ENCODE measurements around the gene PIK3CG. TPM values are rescaled to one million over a fixed set of nuclear protein-coding genes. Genes with fewer than 3 reads are reported as not detected.
"Not testable (repeated sequence)": the region's sequence is repeated elsewhere in the genome, so short reads cannot be mapped to it uniquely, and the experiment has no call there.

PIK3CG gene
- total and polyA plus RNA-seq, 10 of the 15 experiments (the other 5 are each of a cell fraction or from before 2014, with no cell fraction given): 0.79 to 7.6 (median 5.2) TPM

GRCh38 chr7:106954840-106955239, 89.8 kb downstream of the PIK3CG start:
- intact Hi-C loops (cut with micrococcal nuclease; ENCODE audit: unreplicated experiment) (no loop called here), in situ Hi-C loops (cut with MboI) (loop anchor here (5.0 kb wide), 1 partner anchor 192 kb away; no protein-coding TSS in a partner anchor)
- H3K27ac ChIP-seq (ENCODE audit: control insufficient read depth, insufficient read depth): no peak overlapping the region
- ChIA-PET CTCF (no interaction called here), SMC1A (ENCODE audit: uncharacterized antibody, unreplicated experiment) (no interaction called here), RAD21 (ENCODE audit: unreplicated experiment) (interaction anchor here (0.6 kb wide), 1 partner anchor 220 kb away, joined by 3 read pairs; no protein-coding TSS in a partner anchor), POLR2A (no interaction called here)
- H3K27me3 ChIP-seq (replicated peaks in 1 of 2; ENCODE audit: control insufficient read depth in 2 of 2, insufficient read depth in 2 of 2, low read length in 1 of 2): peaks cover 3 to 5% of the 10 kb centered on the region in 2 experiments; a peak in 1 of 4 replicates
- no peak overlapping the region for H2AFZ ChIP-seq (ENCODE audit: control insufficient read depth, low read depth, low read length)
- no peaks in the 10 kb centered on the region for H4K20me1 ChIP-seq (ENCODE audit: control insufficient read depth, insufficient read depth)
- no peaks in the 10 kb centered on the region for H3K36me3 ChIP-seq (ENCODE audit: control insufficient read depth in 2 of 2, insufficient read depth in 2 of 2, low read length in 1 of 2)
- 33% methylated on average over 2 of the region's 2 CpGs for WGBS (ENCODE audit: insufficient coverage, insufficient replicate concordance, low lambda C conversion rate, missing lambda C conversion rate)
- no peaks in the 10 kb centered on the region for H3K4me1 ChIP-seq (ENCODE audit: control insufficient read depth, insufficient read depth, low read length)
- DNase-seq (ENCODE audit: low read depth, low spot score) (no peak), ATAC-seq (no peak), FAIRE-seq (no peak)
- BruUV-seq (replicated peaks): no TSS peak
- no peak overlapping the region for H3K4me3 ChIP-seq
- no peak overlapping the region for H3K9ac ChIP-seq (ENCODE audit: control insufficient read depth, insufficient read depth, low read length)
- no peaks in the 10 kb centered on the region for H3K79me2 ChIP-seq (ENCODE audit: control insufficient read depth, insufficient read depth, low read length)
- no peak for TF ChIP-seq JUND (IDR thresholded peaks at IDR 0.05; ENCODE audit: low read depth, low read length)
- TF ChIP-seq MXI1 (IDR thresholded peaks at IDR 0.05; ENCODE audit: low read depth, low read length): no peak
- TF ChIP-seq ZBED1 (IDR thresholded peaks at IDR 0.05; ENCODE audit: borderline replicate concordance): no peak
- no peak for TF ChIP-seq ZBTB33 (IDR thresholded peaks at IDR 0.05)
- TF ChIP-seq TAF1 (IDR thresholded peaks at IDR 0.05; ENCODE audit: borderline replicate concordance, low read depth, low read length): no peak
- TF ChIP-seq NBN (IDR thresholded peaks at IDR 0.05): no peak
- no peak for TF ChIP-seq PKNOX1 (IDR thresholded peaks at IDR 0.05)
- no peaks in the 10 kb centered on the region for H3K9me3 ChIP-seq (replicated peaks; ENCODE audit: control insufficient read depth, insufficient read depth, low read length)
- H3K4me2 ChIP-seq (ENCODE audit: control insufficient read depth, insufficient read depth): no peak overlapping the region

- H3K27ac ChIP-seq (ENCODE audit: control insufficient read depth, insufficient read depth); DNase-seq (ENCODE audit: low read depth, low spot score); FAIRE-seq; H3K27me3 ChIP-seq (replicated peaks in 1 of 2; ENCODE audit: control insufficient read depth in 2 of 2, insufficient read depth in 2 of 2, low read length in 1 of 2); in situ Hi-C loops (cut with MboI); H3K79me2 ChIP-seq (ENCODE audit: control insufficient read depth, insufficient read depth, low read length); H3K4me1 ChIP-seq (ENCODE audit: control insufficient read depth, insufficient read depth, low read length); RAD21 ChIA-PET (ENCODE audit: unreplicated experiment); H2AFZ ChIP-seq (ENCODE audit: control insufficient read depth, low read depth, low read length); intact Hi-C loops (cut with micrococcal nuclease; ENCODE audit: unreplicated experiment); CTCF ChIA-PET; H3K4me3 ChIP-seq; SMC1A ChIA-PET (ENCODE audit: uncharacterized antibody, unreplicated experiment); H4K20me1 ChIP-seq (ENCODE audit: control insufficient read depth, insufficient read depth); H3K9me3 ChIP-seq (replicated peaks; ENCODE audit: control insufficient read depth, insufficient read depth, low read length); H3K36me3 ChIP-seq (ENCODE audit: control insufficient read depth in 2 of 2, insufficient read depth in 2 of 2, low read length in 1 of 2); ATAC-seq; BruUV-seq (replicated peaks); H3K9ac ChIP-seq (ENCODE audit: control insufficient read depth, insufficient read depth, low read length); H3K4me2 ChIP-seq (ENCODE audit: control insufficient read depth, insufficient read depth): not testable (repeated sequence)
- POLR2A ChIA-PET: interaction anchor here (0.6 kb wide), 1 partner anchor 634 kb away, joined by 3 read pairs; no protein-coding TSS in a partner anchor
- 0% methylated on average over 1 of the region's 1 CpG for WGBS (ENCODE audit: insufficient coverage, insufficient replicate concordance, low lambda C conversion rate, missing lambda C conversion rate)
Observed at GRCh38 chr7:106955857-106956256, 90.8 kb downstream of the PIK3CG start.
